Chondrocyte (in vitro differentiated cells): ENCODE results near the gene IMMP2L. TPM values are rescaled to one million over a fixed set of nuclear protein-coding genes. Genes with fewer than 3 reads are reported as not detected.

Source experiments
- DNase-seq: peaks from one replicate; pipeline ENCODE4 v3.0.0; 2021; ENCODE audit warnings: mixed read lengths, low spot score
- H3K27ac Mint-ChIP-seq: one replicate; pipeline ENCODE4 v1.8.0; 2021; ENCODE audit warnings: mild to moderate bottlenecking, moderate library complexity, mixed read lengths; ENCODE audit not compliant: unreplicated experiment
- H3K27me3 Mint-ChIP-seq: 2 replicates; pipeline ENCODE4 v1.8.0; 2021; ENCODE audit warnings: low read depth, mixed read lengths
- H3K36me3 Mint-ChIP-seq: 2 replicates; pipeline ENCODE4 v1.8.0; 2021; ENCODE audit warnings: low read depth, mixed read lengths
- H3K4me1 Mint-ChIP-seq: 2 replicates; pipeline ENCODE4 v1.8.0; 2021; ENCODE audit warnings: low read depth, mild to moderate bottlenecking, mixed read lengths
- H3K4me3 Mint-ChIP-seq: one replicate; pipeline ENCODE4 v1.8.0; 2021; ENCODE audit warnings: mild to moderate bottlenecking, moderate library complexity, mixed read lengths; ENCODE audit not compliant: unreplicated experiment
- H3K9me3 Mint-ChIP-seq: 2 replicates; pipeline ENCODE4 v1.8.0; 2021; ENCODE audit warnings: low read depth, mixed read lengths
- total RNA-seq: library from RNA; stranded (reverse); gene quantifications from 3 replicates; pipeline ENCODE4 v1.2.1, GENCODE V29; 2021
- TF ChIP-seq, protein P1 (sequence below): fragments of 200-600 bp; sonication (generic); IDR thresholded peaks from 2 replicates; pipeline ENCODE4 v1.5.0; 2021; ENCODE audit warnings: antibody characterized with exemption, mild to moderate bottlenecking, moderate library complexity

Gene IMMP2L
- total RNA-seq, 1 donor from 2014 or later, result 6.1 TPM

DNA sequence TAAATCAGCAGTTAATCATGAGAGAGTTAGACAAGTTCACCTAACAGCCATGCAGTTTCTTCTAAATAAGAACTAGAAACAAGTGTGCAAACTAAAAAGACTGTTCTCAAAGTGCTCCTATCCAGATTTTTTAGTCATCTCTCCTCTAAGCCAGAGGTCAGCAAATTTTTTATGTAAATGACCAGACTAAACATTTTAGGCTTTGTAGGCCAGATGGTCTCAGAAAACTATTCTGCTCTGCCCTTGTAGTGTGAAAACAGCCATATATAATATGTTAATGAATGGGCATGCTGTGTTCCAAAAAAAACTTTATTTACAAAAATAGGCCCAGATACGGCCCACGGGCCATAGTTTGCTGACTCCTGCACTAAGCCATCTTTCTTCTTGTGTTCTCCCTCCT, 734.4 kb downstream of the IMMP2L start:
- no peaks in the 10 kb centered on the region for H3K36me3 Mint-ChIP-seq
- DNase-seq, result no peak
- no peak overlapping the region for H3K27ac Mint-ChIP-seq
- H3K27me3 Mint-ChIP-seq, result no peaks in the 10 kb centered on the region
- H3K4me1 Mint-ChIP-seq, result no peaks in the 10 kb centered on the region
- no peak overlapping the region for H3K4me3 Mint-ChIP-seq
- no peaks in the 10 kb centered on the region for H3K9me3 Mint-ChIP-seq
- TF ChIP-seq, protein P1, sequence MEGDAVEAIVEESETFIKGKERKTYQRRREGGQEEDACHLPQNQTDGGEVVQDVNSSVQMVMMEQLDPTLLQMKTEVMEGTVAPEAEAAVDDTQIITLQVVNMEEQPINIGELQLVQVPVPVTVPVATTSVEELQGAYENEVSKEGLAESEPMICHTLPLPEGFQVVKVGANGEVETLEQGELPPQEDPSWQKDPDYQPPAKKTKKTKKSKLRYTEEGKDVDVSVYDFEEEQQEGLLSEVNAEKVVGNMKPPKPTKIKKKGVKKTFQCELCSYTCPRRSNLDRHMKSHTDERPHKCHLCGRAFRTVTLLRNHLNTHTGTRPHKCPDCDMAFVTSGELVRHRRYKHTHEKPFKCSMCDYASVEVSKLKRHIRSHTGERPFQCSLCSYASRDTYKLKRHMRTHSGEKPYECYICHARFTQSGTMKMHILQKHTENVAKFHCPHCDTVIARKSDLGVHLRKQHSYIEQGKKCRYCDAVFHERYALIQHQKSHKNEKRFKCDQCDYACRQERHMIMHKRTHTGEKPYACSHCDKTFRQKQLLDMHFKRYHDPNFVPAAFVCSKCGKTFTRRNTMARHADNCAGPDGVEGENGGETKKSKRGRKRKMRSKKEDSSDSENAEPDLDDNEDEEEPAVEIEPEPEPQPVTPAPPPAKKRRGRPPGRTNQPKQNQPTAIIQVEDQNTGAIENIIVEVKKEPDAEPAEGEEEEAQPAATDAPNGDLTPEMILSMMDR, result no peak

DNA sequence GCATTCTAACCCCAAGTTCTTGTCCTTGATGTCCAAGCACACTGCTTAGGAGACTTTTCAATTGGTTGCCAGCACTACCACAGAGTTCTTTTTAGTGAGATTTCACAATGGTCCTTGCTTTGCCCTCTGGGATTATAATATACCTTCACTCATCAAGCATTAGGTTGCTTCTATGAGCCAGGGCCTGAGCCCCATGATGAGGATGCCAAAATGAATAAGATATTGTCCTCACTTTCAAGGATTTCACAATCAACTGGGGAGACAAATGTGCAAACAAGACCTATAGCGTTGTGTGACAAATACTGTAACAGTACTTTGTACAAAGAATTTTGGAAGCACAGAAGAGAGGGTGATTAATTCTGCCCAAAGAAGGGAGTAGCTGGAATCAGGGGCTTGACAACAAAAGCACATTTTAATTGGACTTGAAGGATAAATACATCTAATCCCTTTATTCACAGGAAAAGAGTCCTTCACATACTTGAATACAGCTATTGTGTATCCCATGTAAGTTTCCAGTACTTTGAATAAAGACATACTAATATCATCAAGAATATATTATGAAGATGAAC, 734.9 kb downstream of the IMMP2L start:
- no peak for DNase-seq
- TF ChIP-seq, protein P1, result no peak
- Mint-ChIP-seq H3K4me1 (no peaks in the 10 kb centered on the region), H3K4me3 (no peak overlapping the region), H3K27ac (no peak overlapping the region), H3K36me3 (no peaks in the 10 kb centered on the region), H3K27me3 (no peaks in the 10 kb centered on the region), H3K9me3 (no peaks in the 10 kb centered on the region)

DNA sequence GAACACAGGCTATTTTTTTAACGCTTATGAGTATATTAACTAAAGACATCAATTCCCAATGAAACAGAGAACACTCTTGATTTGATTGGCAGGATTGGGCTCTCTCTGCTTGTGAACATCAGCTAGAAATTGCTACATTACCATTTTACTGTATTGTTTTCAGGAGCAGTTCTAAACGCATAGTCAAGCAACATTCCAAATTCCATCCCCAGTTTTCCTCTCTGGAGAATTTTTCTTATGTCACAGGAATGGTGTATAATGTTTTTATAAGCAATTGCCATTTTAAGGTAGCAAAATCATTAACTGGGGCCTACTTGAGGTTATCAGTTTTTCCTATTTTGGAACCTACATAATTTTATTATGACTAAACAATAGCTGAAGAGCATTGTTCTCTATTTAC, 748.3 kb downstream of the IMMP2L start:
- Mint-ChIP-seq H3K27me3 (no peaks in the 10 kb centered on the region), H3K4me1 (no peaks in the 10 kb centered on the region), H3K4me3 (no peak overlapping the region), H3K36me3 (peaks cover 2% of the 10 kb centered on the region), H3K27ac (no peak overlapping the region), H3K9me3 (peaks cover 3% of the 10 kb centered on the region)
- no peak for DNase-seq
- TF ChIP-seq, protein P1, result no peak

DNA sequence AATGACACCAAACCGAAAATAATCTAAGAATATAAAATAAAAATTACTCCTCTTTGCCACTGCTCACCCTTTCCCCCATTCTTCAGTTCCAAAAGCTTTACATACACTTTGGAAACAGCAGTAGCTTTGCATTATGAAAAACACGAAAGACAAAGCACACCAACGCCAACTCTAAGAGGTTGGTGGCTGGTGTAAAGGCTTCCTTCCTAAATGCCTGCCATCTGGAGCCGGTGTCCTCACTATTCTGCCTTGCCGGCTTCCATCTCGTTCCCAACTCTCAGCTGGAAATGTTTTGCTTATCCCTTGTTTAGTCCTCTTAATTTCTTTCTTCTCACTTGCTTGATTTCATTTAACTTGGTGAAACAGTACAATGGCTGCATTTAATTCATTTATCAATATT, 752.5 kb downstream of the IMMP2L start:
- Mint-ChIP-seq H3K36me3 (no peaks in the 10 kb centered on the region), H3K27me3 (no peaks in the 10 kb centered on the region), H3K9me3 (no peaks in the 10 kb centered on the region), H3K4me3 (no peak overlapping the region), H3K27ac (no peak overlapping the region), H3K4me1 (no peaks in the 10 kb centered on the region)
- TF ChIP-seq, protein P1, result no peak
- no peak for DNase-seq

DNA sequence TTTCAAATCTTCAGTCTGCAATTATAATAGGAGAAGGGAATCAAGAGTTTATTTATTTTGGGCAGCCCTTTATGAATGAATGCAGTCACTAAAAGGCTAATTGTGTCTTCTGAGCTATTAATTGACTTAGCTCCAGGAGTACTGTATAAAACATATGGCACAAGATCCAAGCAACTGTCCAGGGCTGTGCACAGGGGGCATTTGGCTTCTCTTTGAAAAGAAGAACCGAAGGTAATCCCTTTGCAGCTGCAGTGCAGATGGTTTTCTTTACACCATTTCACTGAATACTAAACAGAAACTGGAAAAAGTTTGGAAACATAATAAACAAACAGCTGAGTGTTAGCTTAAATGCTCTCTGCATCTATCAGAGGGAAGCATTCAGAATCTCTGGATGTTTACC, 753.9 kb downstream of the IMMP2L start:
- Mint-ChIP-seq H3K27ac (no peak overlapping the region), H3K36me3 (no peaks in the 10 kb centered on the region), H3K4me3 (no peak overlapping the region), H3K9me3 (no peaks in the 10 kb centered on the region), H3K4me1 (peaks cover 4% of the 10 kb centered on the region), H3K27me3 (no peaks in the 10 kb centered on the region)
- TF ChIP-seq, protein P1, result no peak
- no peak for DNase-seq
